Activated CD4-positive, alpha-beta memory T cell treated with anti-CD3 and anti-CD28 coated beads for 36 hours (primary cell): ENCODE data around the gene KRTAP5-3. TPM values are rescaled to one million over a fixed set of nuclear protein-coding genes. Genes with fewer than 3 reads are reported as not detected.
A peak's percentile ranks its signal among the peaks of the same experiment; 100 is the strongest.

ENCODE experiments used
- CTCF ChIA-PET: fragments of 350-600 bp; sonication (Branson Sonifier 250); formaldehyde crosslinking; loops from one replicate; lab custom pipeline; 2021; ENCODE audit warnings: antibody characterized with exemption, inconsistent platforms; lab: Charles Lee
- POLR2A ChIA-PET: fragments of 350-600 bp; sonication (Branson Sonifier 250); formaldehyde crosslinking; loops from one replicate; lab custom pipeline; 2021; ENCODE audit warnings: antibody characterized with exemption; lab: Charles Lee
- DNase-seq: peaks from one replicate; pipeline ENCODE4 v3.0.0-alpha.2; 2020
- H3K27ac Mint-ChIP-seq: one replicate; pipeline ENCODE4 v1.8.0; 2021; ENCODE audit warnings: mixed read lengths
- H3K27me3 Mint-ChIP-seq: one replicate; pipeline ENCODE4 v1.8.0; 2021; ENCODE audit warnings: mixed read lengths
- H3K36me3 Mint-ChIP-seq: one replicate; pipeline ENCODE4 v1.8.0; 2021; ENCODE audit warnings: mixed read lengths
- H3K4me1 Mint-ChIP-seq: one replicate; pipeline ENCODE4 v1.8.0; 2021; ENCODE audit warnings: low read depth, mixed read lengths
- H3K4me3 Mint-ChIP-seq: one replicate; pipeline ENCODE4 v1.8.0; 2021; ENCODE audit warnings: mild to moderate bottlenecking, mixed read lengths
- H3K9me3 Mint-ChIP-seq: one replicate; pipeline ENCODE4 v1.8.0; 2021; ENCODE audit warnings: mixed read lengths
- intact Hi-C: fragments of 100-400 bp; cut with micrococcal nuclease; formaldehyde crosslinking; loops from one replicate; pipeline ENCODE4 v1.15.1; 2023
- total RNA-seq, 2 experiments: library from RNA; stranded (reverse); gene quantifications; one replicate each; pipeline ENCODE4 v1.2.3, GENCODE V29; 2021

The KRTAP5-3 gene
- total RNA-seq, 2 experiments from 2014 or later, result not detected

GRCh38 chr11:1640076-1640946 is 32.0 kb upstream of the KRTAP5-3 start:
- intact Hi-C loops, result no loop called here
- Mint-ChIP-seq H3K27me3 (peaks cover 10% of the 10 kb centered on the region), H3K9me3 (no peaks in the 10 kb centered on the region), H3K4me1 (no peaks in the 10 kb centered on the region), H3K27ac (no peak overlapping the region), H3K4me3 (no peak overlapping the region), H3K36me3 (no peaks in the 10 kb centered on the region)
- DNase-seq, result peak; percentile 33
- CTCF ChIA-PET, result interaction anchor here (0.7 to 4.2 kb wide), 11 partner anchors 9 to 510 kb away, joined by 3 to 17 read pairs (median 4); no protein-coding TSS in a partner anchor
- POLR2A ChIA-PET, result no interaction called here

GRCh38 chr11:1639666-1640065 is 31.4 kb upstream of the KRTAP5-3 start:
- Mint-ChIP-seq H3K27ac (no peak overlapping the region), H3K4me1 (no peaks in the 10 kb centered on the region), H3K9me3 (no peaks in the 10 kb centered on the region), H3K36me3 (no peaks in the 10 kb centered on the region), H3K27me3 (peaks cover 10% of the 10 kb centered on the region), H3K4me3 (no peak overlapping the region)
- ChIA-PET CTCF (interaction anchor here (0.7 to 4.2 kb wide), 10 partner anchors 9 to 512 kb away, joined by 3 to 17 read pairs (median 4); partner anchors contain the start of gene KRTAP5-3), POLR2A (no interaction called here)
- DNase-seq, result no peak
- intact Hi-C loops, result no loop called here

GRCh38 chr11:1639102-1639620 is 30.9 kb upstream of the KRTAP5-3 start:
- POLR2A ChIA-PET, result no interaction called here
- Mint-ChIP-seq H3K27me3 (peaks cover 10% of the 10 kb centered on the region), H3K27ac (no peak overlapping the region), H3K4me3 (no peak overlapping the region), H3K4me1 (no peaks in the 10 kb centered on the region), H3K9me3 (no peaks in the 10 kb centered on the region), H3K36me3 (no peaks in the 10 kb centered on the region)
- CTCF ChIA-PET, result interaction anchor here (0.7 to 4.2 kb wide), 10 partner anchors 8 to 513 kb away, joined by 3 to 17 read pairs (median 4); partner anchors contain the start of gene KRTAP5-3
- DNase-seq, result no peak
- intact Hi-C loops, result no loop called here

GRCh38 chr11:1638344-1638743 is 30.1 kb upstream of the KRTAP5-3 start:
- no peak for DNase-seq
- H3K27ac Mint-ChIP-seq, result no peak overlapping the region
- CTCF ChIA-PET, result interaction anchor here (1.1 to 4.2 kb wide), 3 partner anchors 9 to 15 kb away, joined by 4 to 17 read pairs (median 16); partner anchors contain the start of gene KRTAP5-5
- peaks cover 13% of the 10 kb centered on the region for H3K27me3 Mint-ChIP-seq
- H3K4me1 Mint-ChIP-seq, result no peaks in the 10 kb centered on the region
- no peaks in the 10 kb centered on the region for H3K9me3 Mint-ChIP-seq
- intact Hi-C loops, result no loop called here
- no peak overlapping the region for H3K4me3 Mint-ChIP-seq
- POLR2A ChIA-PET, result no interaction called here
- no peaks in the 10 kb centered on the region for H3K36me3 Mint-ChIP-seq

DNA sequence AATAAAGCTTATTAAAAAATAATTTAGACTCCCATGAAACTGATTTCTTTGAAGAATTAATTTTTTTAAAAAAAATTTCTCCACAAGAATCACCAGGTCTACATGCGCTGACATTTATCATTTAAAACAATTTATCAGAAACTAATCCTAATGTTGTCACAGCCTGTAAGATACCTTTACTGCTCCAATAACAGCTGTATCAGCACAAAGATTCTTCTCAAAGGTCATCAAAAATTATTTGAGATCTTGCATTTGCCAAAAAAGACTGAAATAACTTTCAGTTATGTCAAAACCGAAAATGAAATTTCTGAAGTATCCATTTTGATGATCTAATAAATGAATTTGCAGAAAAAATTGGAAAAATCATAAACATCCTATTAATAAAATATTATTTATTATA is 29.4 kb upstream of the KRTAP5-3 start:
- intact Hi-C loops, result no loop called here
- CTCF ChIA-PET, result interaction anchor here (0.6 to 4.2 kb wide), 6 partner anchors 8 to 536 kb away, joined by 3 to 17 read pairs (median 4); partner anchors contain the start of gene KRTAP5-5
- Mint-ChIP-seq H3K4me1 (no peaks in the 10 kb centered on the region), H3K27me3 (peaks cover 18% of the 10 kb centered on the region), H3K36me3 (no peaks in the 10 kb centered on the region), H3K9me3 (no peaks in the 10 kb centered on the region), H3K27ac (no peak overlapping the region), H3K4me3 (no peak overlapping the region)
- POLR2A ChIA-PET, result no interaction called here
- no peak for DNase-seq

DNA sequence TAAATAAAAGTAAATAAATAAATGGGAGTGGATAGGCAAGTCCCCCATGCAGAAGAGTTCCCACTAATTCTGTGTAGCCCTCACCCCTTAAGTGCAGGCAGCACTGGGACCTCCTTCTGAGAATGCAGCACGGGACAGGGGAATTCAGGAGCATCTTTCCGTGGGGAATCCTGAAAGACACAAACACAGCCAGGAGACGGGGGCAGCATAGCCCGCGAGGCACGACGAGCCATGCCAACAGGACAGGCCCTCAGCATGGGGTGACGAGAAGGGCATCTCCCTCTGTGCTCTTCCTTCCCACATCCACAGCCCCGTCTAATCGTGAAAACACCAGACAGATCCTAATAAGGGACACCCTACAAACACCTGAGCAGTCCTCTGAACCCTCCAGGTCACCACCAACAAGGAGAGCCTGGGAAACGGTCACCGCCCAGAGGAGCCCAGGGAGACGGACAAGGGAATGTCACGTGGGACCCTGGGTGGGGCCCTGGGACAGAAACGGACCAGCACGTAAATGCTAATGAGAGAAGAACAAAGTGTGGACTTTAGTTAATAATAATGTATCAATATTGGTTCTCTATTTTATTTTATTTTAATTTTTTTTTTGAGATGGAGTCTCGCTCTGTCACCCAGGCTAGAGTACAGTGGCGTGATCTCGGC is 28.2 kb upstream of the KRTAP5-3 start:
- no peak for DNase-seq
- POLR2A ChIA-PET, result no interaction called here
- H3K36me3 Mint-ChIP-seq, result no peaks in the 10 kb centered on the region
- no peak overlapping the region for H3K4me3 Mint-ChIP-seq
- peaks cover 28% of the 10 kb centered on the region for H3K27me3 Mint-ChIP-seq
- H3K27ac Mint-ChIP-seq, result no peak overlapping the region
- intact Hi-C loops, result no loop called here
- peaks cover 4% of the 10 kb centered on the region for H3K4me1 Mint-ChIP-seq
- CTCF ChIA-PET, result interaction anchor here (1.5 to 2.3 kb wide), 2 partner anchors 17 to 41 kb away, joined by 3 to 10 read pairs; no protein-coding TSS in a partner anchor
- no peaks in the 10 kb centered on the region for H3K9me3 Mint-ChIP-seq

- intact Hi-C loops, result no loop called here
- peaks cover 6% of the 10 kb centered on the region for H3K4me1 Mint-ChIP-seq
- ChIA-PET CTCF (interaction anchor here (0.6 to 2.3 kb wide), 4 partner anchors 12 to 284 kb away, joined by 3 to 10 read pairs (median 4); no protein-coding TSS in a partner anchor), POLR2A (no interaction called here)
- H3K4me3 Mint-ChIP-seq, result no peak overlapping the region
- no peak overlapping the region for H3K27ac Mint-ChIP-seq
- H3K27me3 Mint-ChIP-seq, result peaks cover 28% of the 10 kb centered on the region
- H3K9me3 Mint-ChIP-seq, result no peaks in the 10 kb centered on the region
- no peak for DNase-seq
- no peaks in the 10 kb centered on the region for H3K36me3 Mint-ChIP-seq
Measured at GRCh38 chr11:1633864-1634263, 25.6 kb upstream of the KRTAP5-3 start.

DNA sequence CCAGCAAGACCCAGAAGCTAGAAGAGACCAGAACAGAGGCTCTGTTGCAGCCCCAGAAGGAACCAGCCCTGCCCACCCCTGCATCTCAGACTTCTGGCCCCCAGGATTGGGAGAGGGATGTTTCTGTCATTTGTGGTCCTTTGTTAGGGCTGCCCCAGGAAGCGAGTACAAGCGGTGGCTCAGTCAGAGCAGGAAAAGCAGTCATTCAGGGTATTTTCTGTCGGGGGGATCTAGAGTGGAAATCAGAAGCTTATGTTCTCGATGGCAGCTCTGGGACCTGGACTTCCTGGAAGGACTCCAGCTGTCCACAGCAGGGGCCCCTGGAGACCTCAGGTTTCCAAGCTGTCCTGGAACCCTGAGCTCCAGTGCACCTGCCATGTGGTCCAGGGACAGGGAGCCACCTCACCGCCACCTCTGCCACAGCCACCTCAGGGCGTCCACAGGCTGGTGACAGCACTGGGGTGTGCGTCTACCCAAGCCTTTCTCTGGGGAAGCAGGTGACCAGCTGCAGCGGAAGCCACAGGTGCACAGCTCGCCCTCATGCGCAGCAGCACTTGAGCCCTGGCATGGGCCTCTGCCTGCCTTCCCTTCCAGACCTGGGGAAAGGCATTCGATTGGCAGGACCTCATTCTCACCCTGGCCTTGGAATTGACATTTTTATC is 23.9 kb upstream of the KRTAP5-3 start:
- Mint-ChIP-seq H3K27ac (no peak overlapping the region), H3K9me3 (no peaks in the 10 kb centered on the region)

DNA sequence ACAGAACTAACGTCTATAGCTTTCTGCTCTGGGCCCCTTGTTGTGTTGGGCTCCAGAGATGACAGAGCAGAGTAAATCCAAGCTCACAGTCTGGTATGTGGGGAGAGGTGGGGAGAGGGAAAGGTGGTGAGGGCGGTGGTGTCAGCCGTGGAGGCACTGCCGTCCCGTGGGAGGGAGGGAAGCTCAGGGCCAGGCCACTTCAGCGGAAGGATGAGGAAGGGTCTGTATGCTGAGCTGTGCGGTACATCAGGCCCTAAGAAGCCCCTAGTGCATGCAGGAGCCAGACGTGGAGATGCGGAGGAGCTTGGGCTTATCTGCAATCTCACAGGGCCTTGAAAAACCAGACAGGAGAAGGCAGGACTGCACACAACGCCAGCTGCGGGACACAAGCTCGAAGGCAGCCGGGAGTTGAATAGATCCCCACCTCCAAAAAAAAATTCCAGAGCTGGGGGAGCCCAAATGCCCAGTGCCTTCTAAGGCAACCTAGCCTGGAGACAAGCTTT is 22.9 kb upstream of the KRTAP5-3 start:
- Mint-ChIP-seq H3K27ac (no peak overlapping the region), H3K4me1 (peaks cover 7% of the 10 kb centered on the region), H3K27me3 (peaks cover 29% of the 10 kb centered on the region), H3K4me3 (no peak overlapping the region), H3K9me3 (no peaks in the 10 kb centered on the region), H3K36me3 (no peaks in the 10 kb centered on the region)
- POLR2A ChIA-PET, result no interaction called here
- intact Hi-C loops, result no loop called here
- DNase-seq, result no peak
- CTCF ChIA-PET, result interaction anchor here (0.6 to 2.8 kb wide), 9 partner anchors 9 to 272 kb away, joined by 3 to 16 read pairs (median 4); no protein-coding TSS in a partner anchor

More for the DNA sequence above, 23.9 kb upstream of the KRTAP5-3 start:
- peaks cover 29% of the 10 kb centered on the region for H3K27me3 Mint-ChIP-seq
- intact Hi-C loops, result no loop called here
- ChIA-PET CTCF (interaction anchor here (1.2 to 2.8 kb wide), 6 partner anchors 8 to 43 kb away, joined by 3 to 14 read pairs (median 6); no protein-coding TSS in a partner anchor), POLR2A (no interaction called here)
- DNase-seq, result no peak
- H3K4me1 Mint-ChIP-seq, result peaks cover 7% of the 10 kb centered on the region
- H3K4me3 Mint-ChIP-seq, result no peak overlapping the region
- no peaks in the 10 kb centered on the region for H3K36me3 Mint-ChIP-seq

- DNase-seq, result no peak
- CTCF ChIA-PET, result interaction anchor here (0.6 to 2.8 kb wide), 6 partner anchors 10 to 273 kb away, joined by 3 to 16 read pairs (median 5); no protein-coding TSS in a partner anchor
- no peaks in the 10 kb centered on the region for H3K9me3 Mint-ChIP-seq
- intact Hi-C loops, result no loop called here
- POLR2A ChIA-PET, result no interaction called here
- H3K4me3 Mint-ChIP-seq, result no peak overlapping the region
- H3K27me3 Mint-ChIP-seq, result peaks cover 29% of the 10 kb centered on the region
- no peak overlapping the region for H3K27ac Mint-ChIP-seq
- H3K36me3 Mint-ChIP-seq, result no peaks in the 10 kb centered on the region
- H3K4me1 Mint-ChIP-seq, result peaks cover 7% of the 10 kb centered on the region
Measured at GRCh38 chr11:1630271-1630670, 22.0 kb upstream of the KRTAP5-3 start.
